GM13977 (cell line): ENCODE data around the gene TGFBR3.
A peak's percentile ranks its signal among the peaks of the same experiment; 100 is the strongest.

ENCODE experiments used
- DNase-seq: peaks from one replicate; pipeline ENCODE4 v3.0.0; 2012; ENCODE audit warnings: low spot score
- CTCF ChIP-seq: IDR thresholded peaks from 2 replicates; pipeline ENCODE4 v1.5.1; 2012; ENCODE audit warnings: mild to moderate bottlenecking, control low read depth; ENCODE audit not compliant: insufficient read depth; ENCODE audit errors: extremely low read depth, missing control alignments
- in situ Hi-C: fragments of 300-500 bp; cut with MboI; formaldehyde crosslinking; loops from one replicate; pipeline ENCODE4 v1.12.0; 2022; ENCODE audit warnings: low sequenced_read_pairs, low pct_unique_long_range_greater_than_20kb, mixed read lengths, inconsistent platforms; ENCODE audit not compliant: unreplicated experiment

TGFBR3 gene

GRCh38 chr1:91793189-91793588 lies 92.8 kb downstream of the TGFBR3 start:
- in situ Hi-C loops, result no loop called here
- no peak for DNase-seq
- no peak for TF ChIP-seq CTCF

GRCh38 chr1:91792489-91793071 lies 93.4 kb downstream of the TGFBR3 start:
- TF ChIP-seq CTCF, result no peak
- no peak for DNase-seq
- in situ Hi-C loops, result no loop called here

- DNase-seq, result no peak
- in situ Hi-C loops, result no loop called here
- TF ChIP-seq CTCF, result no peak
Observed at GRCh38 chr1:91791691-91792488, 94.1 kb downstream of the TGFBR3 start.

- in situ Hi-C loops, result no loop called here
- no peak for DNase-seq
- peak; percentile 16 for TF ChIP-seq CTCF
Observed at GRCh38 chr1:91791103-91791502, 94.8 kb downstream of the TGFBR3 start.

- no peak for DNase-seq
- in situ Hi-C loops, result no loop called here
Observed at GRCh38 chr1:91790392-91790791, 95.6 kb downstream of the TGFBR3 start.

More at GRCh38 chr1:91790392-91790791, 95.6 kb downstream of the TGFBR3 start:
- TF ChIP-seq CTCF, result no peak
